NCI-H1417 (cell line): Measurements from ENCODE around the gene GIN1.
"Not testable (repeated sequence)": the region's sequence is repeated elsewhere in the genome, so short reads cannot be mapped to it uniquely, and the experiment has no call there.

ENCODE experiments used
- DNase-seq, 3 experiments: peaks; one replicate each; lab custom pipeline; 2025; lab: John Stamatoyannopoulos, UW

GIN1 gene

DNA sequence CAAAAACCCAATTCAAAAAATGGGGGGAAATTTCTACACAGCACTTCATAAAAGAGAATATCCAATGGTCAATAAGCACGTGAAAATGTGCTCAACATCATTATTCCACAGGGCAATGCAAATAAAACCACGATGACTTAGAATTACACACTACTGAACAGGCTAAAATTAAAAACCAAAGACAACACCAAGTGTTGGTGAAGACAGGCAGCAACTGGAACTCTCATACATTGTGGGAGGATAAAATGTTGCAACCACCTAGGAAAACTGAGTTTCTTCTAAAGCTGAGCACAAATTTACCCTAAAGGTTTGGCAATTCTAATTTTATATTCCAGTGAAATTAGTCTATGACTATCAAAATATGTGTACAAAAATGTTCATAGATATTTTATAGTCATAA is 9.5 kb downstream of the GIN1 start:
- DNase-seq: no peak

- no peak for DNase-seq
Observed at GRCh38 chr5:103109277-103109676, 10.7 kb downstream of the GIN1 start.

DNA sequence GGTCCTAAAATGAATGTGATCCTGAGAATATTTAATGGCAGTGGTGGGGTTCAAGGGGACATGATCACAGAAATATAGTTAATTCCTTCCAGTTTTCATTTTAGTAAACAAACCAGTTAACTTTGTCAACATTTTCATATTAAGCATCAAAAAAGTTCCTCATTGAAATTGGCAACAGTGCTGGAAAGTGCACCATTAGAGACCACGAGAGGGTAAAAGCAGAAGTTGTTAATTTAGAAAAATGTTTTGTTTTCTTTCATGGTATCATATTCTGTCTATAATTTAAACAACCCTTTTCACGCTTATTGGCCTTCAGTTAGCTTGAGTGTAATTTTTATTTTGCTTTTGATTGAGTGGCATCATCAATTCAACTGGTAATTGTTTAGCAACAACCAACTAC is 11.9 kb downstream of the GIN1 start:
- no peak for DNase-seq

- DNase-seq: no peak
Observed at GRCh38 chr5:103102234-103102633, 17.7 kb downstream of the GIN1 start.

GRCh38 chr5:103101079-103101750 is 18.7 kb downstream of the GIN1 start:
- no peak for DNase-seq

DNA sequence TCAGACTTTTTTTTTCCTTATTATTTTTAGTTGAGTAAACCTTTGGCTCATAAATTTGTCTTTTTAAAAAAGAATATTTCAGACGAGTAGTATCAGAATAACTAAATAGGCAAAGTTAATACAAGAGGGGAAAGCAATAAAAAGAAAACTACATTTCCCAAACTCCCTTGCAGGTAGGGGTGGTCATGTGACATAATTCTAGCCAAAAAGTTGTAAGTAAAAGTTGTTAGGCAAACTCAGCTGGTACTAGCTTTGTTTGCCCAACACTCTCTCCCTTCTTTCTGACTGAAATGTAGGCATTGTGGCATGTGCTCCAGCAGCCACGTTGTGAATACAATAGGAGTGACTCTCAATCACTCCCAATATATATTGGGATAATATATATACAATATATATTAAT is 20.9 kb downstream of the GIN1 start:
- no peak for DNase-seq

DNA sequence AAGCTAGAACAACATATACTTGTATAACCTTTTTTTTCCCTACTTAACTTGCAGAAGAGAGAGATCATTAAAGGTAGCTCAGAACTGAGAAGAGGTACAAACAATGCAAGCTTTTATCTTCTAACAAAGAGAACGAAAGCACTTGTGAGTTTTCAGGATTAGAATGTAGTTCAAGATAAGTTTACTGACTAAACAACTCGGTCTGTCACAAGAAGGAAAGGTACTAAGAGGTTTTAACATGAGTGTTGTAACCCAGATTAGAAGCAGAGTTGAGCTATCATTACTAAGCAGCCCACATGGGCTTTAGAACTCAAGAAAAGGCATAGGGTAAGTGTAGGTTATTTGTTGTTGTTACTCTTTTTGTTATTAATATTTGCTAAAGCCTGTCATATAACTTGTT is 25.2 kb downstream of the GIN1 start:
- no peak for DNase-seq

DNA sequence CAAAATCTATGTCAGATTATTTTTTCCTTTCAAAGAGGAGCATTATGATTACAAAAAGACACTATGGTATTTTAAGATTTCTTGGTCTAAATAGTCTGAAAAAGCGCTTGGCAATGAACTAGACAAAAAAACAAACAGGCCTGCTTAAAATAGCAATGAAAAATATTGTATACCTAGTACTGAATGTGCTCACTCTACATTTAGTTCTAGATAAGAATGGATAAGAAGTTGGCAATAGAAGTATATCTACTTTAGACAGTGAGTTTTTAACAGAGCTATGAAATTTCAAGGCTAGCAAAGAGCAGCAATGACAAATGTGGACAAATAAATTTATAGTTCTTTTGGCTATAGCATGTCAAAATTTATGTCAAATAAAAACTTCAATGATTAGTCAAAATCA is 26.2 kb downstream of the GIN1 start:
- DNase-seq: no peak

DNA sequence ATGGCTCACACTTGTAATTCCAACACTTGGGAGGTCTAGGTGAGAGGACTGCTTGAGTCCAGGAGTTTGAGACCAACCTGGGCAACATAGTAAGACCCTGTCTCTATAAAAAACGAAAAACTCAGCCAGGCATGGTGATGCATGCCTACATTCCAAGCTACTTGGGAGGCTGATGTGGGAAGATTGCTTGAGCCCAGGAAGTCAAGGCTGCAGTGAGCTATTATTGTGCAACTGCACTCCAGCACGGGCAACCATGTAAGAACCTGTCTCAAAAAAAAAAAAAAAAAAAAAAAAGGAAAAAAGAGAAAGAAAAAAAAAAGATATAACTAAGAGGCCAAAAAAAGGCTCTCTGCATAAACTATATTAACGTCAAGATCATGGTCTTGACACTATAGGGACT is 27.3 kb downstream of the GIN1 start:
- no peak for DNase-seq

- no peak for DNase-seq
Observed at GRCh38 chr5:103090791-103091190, 29.1 kb downstream of the GIN1 start.

GRCh38 chr5:103089272-103089671 is 30.7 kb downstream of the GIN1 start:
- no peak for DNase-seq

- no peak for DNase-seq
Observed at GRCh38 chr5:103086547-103086946, 33.4 kb downstream of the GIN1 start.

DNA sequence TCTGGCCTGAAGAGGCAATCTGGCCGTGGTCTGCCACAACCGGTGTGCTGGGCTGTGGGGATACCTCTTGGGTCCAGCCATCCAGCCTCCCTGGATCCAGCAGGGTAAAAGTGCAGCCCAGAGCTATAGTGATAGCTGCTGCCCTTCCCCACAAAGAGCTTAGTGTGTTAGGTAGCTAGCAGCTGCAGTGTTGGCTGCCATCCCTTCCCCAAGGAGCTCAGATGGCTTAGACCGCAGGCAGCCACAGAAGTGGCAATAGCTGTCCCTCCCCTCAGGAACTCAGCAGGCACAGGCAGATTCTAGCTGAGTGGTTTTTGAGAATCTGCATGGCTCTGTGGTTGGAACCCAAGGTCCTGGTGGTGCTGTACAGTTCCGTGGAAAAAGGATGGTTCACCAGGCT is 40.1 kb downstream of the GIN1 start:
- DNase-seq: no peak

DNA sequence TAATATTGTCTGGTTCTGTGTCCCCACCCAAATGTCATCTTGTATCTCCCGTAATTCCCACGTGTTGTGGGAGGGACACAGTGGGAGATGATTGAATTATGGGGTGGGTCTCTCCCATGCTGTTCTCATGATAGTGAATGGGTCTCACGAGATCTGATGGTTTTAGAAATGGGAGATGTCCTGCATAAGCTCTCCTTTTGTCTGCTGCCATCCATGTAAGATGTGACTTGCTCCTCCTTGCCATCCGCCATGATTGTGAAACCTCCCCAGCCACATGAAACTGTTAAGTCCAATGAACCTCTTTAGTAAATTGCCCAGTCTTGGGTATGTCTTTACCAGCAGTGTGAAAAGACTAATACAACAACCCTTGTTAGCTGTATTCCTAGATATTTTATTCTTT is 44.5 kb downstream of the GIN1 start:
- no peak for DNase-seq

- not testable (repeated sequence) for DNase-seq
Observed at GRCh38 chr5:103073500-103073899, 46.4 kb downstream of the GIN1 start.

GRCh38 chr5:103066326-103066725 is 53.6 kb downstream of the GIN1 start:
- DNase-seq: no peak

DNA sequence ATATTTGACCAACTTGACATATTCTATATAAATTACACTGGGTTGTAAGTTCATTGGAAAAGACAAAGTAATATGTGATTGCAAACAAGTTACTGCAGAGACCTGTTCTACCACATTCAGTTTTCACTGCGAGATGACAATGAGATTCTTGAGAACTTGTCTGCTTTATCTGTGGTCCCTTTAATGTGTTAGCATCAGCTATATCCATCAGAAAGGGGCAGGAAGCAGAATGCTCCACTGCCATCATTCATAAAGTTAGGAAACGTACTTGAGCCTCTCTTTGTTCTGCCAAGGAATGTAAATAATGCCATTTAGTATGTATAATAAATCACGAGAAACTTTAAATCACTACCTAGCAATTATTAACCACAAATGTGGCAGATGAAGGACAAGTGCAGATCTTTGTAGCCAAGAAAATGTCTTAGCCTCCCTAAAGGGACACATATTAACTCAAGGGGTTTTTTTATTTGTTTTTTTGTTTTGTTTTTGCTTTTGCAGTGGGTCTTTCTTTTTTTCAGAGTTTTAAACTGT is 59.4 kb downstream of the GIN1 start:
- peak in 1 of 3 experiments; percentile 3 for DNase-seq

DNA sequence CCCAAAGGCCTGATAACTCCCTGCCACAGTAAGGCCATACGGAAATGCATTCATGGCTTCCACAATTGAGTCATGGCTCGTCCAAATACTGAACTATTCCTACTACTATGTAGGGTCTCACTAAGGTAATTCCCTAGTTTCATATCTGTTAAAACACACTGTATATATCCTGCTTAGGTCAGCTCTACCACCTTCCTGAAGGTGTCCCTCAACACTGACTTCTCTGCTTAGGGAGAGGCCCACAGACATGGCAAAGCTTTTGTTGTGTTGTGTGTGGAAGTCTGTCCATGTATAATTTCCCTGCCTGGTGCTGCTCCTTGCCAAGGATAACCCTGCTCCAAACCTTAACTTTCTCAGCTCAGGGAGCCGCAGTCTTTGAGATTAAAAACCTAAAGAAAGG is 60.4 kb downstream of the GIN1 start:
- no peak for DNase-seq

GRCh38 chr5:103057208-103058130 is 62.5 kb downstream of the GIN1 start:
- DNase-seq: no peak

DNA sequence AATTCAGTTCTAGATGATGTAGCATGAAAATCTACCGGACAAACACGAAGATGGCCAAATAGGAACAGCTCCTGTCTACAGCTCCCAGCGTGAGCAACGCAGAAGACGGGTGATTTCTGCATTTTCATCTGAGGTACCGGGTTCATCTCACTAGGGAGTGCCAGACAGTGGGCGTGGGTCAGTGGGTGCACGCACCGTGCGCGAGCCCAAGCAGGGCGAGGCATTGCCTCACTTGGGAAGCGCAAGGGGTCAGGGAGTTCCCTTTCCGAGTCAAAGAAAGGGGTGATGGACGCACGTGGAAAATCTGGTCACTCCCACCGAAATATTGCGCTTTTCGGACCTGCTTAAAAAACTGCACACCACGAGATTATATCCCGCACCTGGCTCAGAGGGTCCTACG is 73.2 kb downstream of the GIN1 start:
- DNase-seq: not testable (repeated sequence)

GRCh38 chr5:103041071-103041676 is 78.8 kb downstream of the GIN1 start:
- DNase-seq: peak; percentile 6 to 71 (median 37)

DNA sequence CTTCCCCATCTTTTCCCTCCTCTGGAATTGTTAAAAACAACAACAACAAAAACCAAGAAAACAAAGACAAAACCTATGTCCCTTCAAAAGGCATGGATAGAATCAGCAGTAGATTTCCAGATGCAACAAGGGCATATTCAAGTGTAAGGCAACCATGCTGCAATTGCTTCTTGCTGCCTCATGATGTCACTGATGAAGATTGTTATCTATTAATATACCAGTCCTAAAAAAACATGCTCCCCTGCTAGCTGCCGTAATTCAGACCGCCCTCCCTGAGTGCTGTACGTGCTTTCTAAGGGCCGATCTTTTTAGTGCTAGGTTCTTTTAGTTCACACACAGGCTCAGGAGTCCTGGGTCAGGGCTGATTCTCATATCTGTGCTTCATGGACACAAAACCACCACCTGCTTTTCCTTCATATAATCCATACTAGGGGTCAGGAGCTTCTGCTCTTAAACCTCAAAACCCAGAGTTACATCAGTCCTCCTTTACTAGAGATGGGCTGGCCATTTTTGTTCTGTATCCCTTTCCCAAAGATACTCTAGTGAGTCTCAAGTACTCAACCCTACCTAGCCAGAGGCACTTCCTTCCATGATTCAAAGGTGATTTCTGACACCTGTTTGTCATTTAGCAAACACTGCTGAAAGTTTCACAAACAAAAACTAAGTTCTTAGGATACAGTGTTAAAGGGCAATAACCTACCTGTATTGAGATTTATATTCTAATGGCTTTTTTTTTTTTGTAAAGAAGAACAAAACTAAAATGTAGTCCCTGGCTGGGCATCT is 82.1 kb downstream of the GIN1 start:
- no peak for DNase-seq
